Neutrophil (primary cell): ENCODE results near the gene NKX6-2.
"Not testable (repeated sequence)": the region's sequence is repeated elsewhere in the genome, so short reads cannot be mapped to it uniquely, and the experiment has no call there.

ENCODE experiments used
- H3K27ac ChIP-seq: fragments of 200-600 bp; sonication (generic); 2 replicates; pipeline ENCODE4 v1.5.1; 2016; ENCODE audit warnings: mild to moderate bottlenecking, moderate library complexity
- H3K27me3 ChIP-seq: fragments of 200-600 bp; sonication (generic); 2 replicates; pipeline ENCODE4 v1.6.0; 2016; ENCODE audit warnings: mild to moderate bottlenecking
- H3K36me3 ChIP-seq: fragments of 200-600 bp; sonication (generic); 2 replicates; pipeline ENCODE4 v1.5.1; 2017
- H3K4me1 ChIP-seq, 2 experiments: fragments of 200-600 bp in 1 of 2; sonication (generic) in 1 of 2; 1 replicate in 1 of 2; 2 replicates in 1 of 2; pipeline versions ENCODE4 v1.5.1 to v1.6.1; 2013 to 2016; ENCODE audit warnings: low read depth in 1 of 2, low read length in 1 of 2, mild to moderate bottlenecking in 1 of 2, moderate library complexity in 1 of 2; ENCODE audit not compliant: control insufficient read depth in 1 of 2, insufficient read depth in 1 of 2
- H3K4me3 ChIP-seq, 2 experiments: fragments of 200-600 bp in 1 of 2; sonication (generic) in 1 of 2; 1 replicate in 1 of 2; 2 replicates in 1 of 2; pipeline ENCODE4 v1.5.1; 2013 to 2016; ENCODE audit warnings: low read depth in 1 of 2, low read length in 1 of 2, mild to moderate bottlenecking in 1 of 2, moderate library complexity in 1 of 2
- H3K9me3 ChIP-seq: fragments of 200-600 bp; sonication (generic); 2 replicates; pipeline ENCODE4 v1.5.1; 2016
- TF ChIP-seq, protein P1 (sequence below): fragments of 200-600 bp; sonication (generic); IDR thresholded peaks from 2 replicates; pipeline ENCODE4 v1.5.1; 2016; ENCODE audit warnings: antibody characterized with exemption

Gene NKX6-2

DNA sequence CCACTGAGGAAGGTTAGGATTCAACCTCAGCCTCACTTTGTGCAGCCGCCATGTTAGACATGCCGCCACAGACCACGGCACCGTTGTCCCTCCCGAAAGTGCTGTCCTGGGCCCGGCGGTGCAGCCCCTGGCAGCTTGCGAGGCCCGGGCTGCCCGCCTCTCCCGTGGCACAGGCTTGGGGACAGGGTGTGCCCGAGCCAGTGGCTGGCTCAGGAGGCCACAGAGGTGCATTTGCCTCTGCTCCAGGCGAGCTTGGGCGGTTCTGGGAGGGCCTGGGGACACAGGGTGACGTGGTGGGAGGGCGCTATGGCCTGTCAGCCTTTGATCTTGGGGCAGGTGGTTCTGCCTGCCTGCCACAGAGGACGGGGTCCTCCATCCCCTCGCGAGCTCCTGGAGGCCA lies 41.1 kb downstream of the NKX6-2 start:
- TF ChIP-seq, protein P1, sequence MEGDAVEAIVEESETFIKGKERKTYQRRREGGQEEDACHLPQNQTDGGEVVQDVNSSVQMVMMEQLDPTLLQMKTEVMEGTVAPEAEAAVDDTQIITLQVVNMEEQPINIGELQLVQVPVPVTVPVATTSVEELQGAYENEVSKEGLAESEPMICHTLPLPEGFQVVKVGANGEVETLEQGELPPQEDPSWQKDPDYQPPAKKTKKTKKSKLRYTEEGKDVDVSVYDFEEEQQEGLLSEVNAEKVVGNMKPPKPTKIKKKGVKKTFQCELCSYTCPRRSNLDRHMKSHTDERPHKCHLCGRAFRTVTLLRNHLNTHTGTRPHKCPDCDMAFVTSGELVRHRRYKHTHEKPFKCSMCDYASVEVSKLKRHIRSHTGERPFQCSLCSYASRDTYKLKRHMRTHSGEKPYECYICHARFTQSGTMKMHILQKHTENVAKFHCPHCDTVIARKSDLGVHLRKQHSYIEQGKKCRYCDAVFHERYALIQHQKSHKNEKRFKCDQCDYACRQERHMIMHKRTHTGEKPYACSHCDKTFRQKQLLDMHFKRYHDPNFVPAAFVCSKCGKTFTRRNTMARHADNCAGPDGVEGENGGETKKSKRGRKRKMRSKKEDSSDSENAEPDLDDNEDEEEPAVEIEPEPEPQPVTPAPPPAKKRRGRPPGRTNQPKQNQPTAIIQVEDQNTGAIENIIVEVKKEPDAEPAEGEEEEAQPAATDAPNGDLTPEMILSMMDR: no peak
- H3K9me3 ChIP-seq: no peaks in the 10 kb centered on the region
- no peaks in the 10 kb centered on the region for H3K27me3 ChIP-seq
- no peaks in the 10 kb centered on the region for H3K4me1 ChIP-seq
- peaks cover 53% of the 10 kb centered on the region for H3K36me3 ChIP-seq
- no peak overlapping the region for H3K27ac ChIP-seq
- no peak overlapping the region for H3K4me3 ChIP-seq

DNA sequence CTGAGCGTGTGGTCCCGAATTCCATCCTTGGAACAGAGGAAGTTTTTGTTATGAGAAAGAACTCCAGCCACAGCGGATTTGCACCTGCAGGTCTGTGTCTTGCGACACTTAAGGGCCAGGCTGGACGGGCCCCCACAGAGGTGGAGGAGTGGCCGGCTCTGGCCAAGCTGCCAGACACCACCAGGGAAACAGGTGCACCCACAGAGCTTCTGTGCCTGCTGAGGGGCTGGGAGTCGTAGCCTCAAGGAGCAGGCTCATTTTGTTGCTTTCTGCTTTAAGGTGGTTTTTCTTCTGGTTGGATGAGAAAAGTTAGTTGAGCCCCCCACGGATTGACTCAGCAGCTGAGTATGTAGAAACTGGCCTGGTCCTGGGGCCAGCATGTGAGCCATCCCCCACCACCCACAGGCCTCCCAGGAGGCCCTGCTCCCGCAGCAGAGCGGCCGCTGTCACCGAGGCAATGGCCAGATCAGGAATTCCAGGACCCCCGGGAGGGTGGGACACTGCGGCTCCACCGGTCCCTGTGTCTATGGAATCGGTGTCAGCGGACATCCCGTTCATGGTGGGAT lies 41.9 kb downstream of the NKX6-2 start:
- TF ChIP-seq, protein P1: no peak
- H3K27me3 ChIP-seq: no peaks in the 10 kb centered on the region
- no peaks in the 10 kb centered on the region for H3K4me1 ChIP-seq
- no peak overlapping the region for H3K27ac ChIP-seq
- no peaks in the 10 kb centered on the region for H3K9me3 ChIP-seq
- H3K4me3 ChIP-seq: no peak overlapping the region
- peaks cover 51% of the 10 kb centered on the region for H3K36me3 ChIP-seq

DNA sequence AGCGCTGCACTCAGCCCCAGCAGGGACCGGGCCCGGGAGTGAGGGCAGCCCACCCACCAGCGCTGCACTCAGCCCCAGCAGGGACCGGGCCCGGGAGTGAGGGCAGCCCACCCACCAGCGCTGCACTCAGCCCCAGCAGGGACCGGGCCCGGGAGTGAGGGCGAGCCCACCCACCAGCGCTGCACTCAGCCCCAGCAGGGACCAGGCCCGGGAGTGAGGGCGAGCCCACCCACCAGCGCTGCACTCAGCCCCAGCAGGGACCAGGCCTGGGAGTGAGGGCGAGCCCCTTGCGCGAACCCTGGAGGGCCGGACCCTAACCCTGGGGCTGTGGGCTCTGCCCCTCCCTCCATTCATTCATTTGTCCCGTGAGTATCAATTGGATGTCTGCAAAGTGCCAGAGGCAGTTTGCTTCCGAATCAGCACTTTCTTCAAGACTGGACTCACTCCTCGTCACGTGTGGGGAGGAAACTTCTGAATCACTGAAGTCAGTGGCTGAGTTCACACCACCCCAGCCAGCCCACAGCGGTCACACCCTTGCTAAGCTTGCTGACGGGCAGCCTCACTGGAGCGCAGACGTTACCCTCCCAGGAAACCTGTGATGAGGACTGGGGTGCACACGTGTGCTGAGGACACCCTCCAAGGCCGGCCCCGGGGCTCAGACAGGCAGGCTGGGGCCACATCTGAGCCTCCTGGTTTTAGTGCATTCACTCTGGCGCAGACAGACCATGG lies 42.6 kb downstream of the NKX6-2 start:
- H3K4me3 ChIP-seq, H3K4me1 ChIP-seq, H3K27me3 ChIP-seq, H3K27ac ChIP-seq, H3K9me3 ChIP-seq: not testable (repeated sequence)
- peaks cover 56% of the 10 kb centered on the region for H3K36me3 ChIP-seq

DNA sequence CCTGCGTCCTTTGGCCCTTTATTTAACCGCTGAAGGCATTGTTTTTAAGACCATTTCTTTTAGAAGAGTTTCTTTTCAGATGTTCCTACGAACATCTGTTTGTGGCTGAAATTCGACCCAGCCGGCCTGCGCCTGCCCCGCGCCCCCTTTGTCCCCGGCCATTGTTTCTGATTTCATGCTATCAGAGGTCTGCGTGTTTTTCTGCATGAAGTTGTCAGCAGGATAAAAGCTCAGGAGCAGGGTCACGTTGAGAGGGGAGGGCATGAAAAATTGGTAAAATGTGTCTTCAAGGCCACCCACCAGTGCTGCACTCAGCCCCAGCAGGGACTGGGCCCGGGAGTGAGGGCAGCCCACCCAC lies 43.1 kb downstream of the NKX6-2 start:
- Histone ChIP-seq H3K27me3 (no peaks in the 10 kb centered on the region), H3K27ac (no peak overlapping the region)

DNA sequence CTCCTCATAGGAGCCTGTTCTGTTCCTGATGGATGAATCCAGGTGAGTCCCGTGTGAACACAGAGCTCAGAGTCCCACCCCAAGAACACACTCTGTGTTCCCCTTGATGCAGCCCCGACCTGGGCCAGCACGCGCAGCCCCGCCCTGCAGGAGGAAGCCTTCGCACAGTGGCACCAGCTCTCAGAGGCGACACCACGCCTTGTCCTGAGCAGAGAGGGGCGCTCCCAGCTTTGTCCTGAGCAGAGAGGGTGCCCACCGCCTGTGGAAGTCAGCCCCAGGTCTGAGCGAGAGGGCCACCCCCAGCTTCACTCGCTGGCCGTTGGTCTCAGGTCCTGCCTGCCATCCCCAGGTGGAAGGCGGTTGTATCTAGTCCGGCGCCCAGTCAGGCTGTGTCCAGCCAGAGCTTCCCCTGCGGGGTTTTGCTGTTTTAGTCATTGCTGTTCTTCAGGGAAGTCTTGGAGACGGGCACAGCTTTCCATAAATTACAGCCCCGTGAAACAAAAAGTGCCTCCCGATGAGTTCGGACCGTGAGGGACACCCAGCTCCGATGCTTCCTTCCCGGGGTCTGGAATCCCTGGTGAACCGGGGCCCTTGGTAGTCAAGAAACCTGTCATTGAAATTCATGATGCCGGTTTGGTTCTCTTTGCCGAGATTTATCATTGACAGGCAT lies 43.6 kb downstream of the NKX6-2 start:
- peaks cover 60% of the 10 kb centered on the region for H3K36me3 ChIP-seq

More for the DNA sequence above, 43.1 kb downstream of the NKX6-2 start:
- H3K9me3 ChIP-seq: no peaks in the 10 kb centered on the region
- no peak overlapping the region for H3K4me3 ChIP-seq
- H3K36me3 ChIP-seq: peaks cover 58% of the 10 kb centered on the region
- no peaks in the 10 kb centered on the region for H3K4me1 ChIP-seq
- TF ChIP-seq, protein P1: no peak

More for the DNA sequence above, 43.6 kb downstream of the NKX6-2 start:
- H3K4me1 ChIP-seq: no peaks in the 10 kb centered on the region
- no peak overlapping the region for H3K27ac ChIP-seq
- no peaks in the 10 kb centered on the region for H3K9me3 ChIP-seq
- no peaks in the 10 kb centered on the region for H3K27me3 ChIP-seq
- TF ChIP-seq, protein P1: no peak
- H3K4me3 ChIP-seq: no peak overlapping the region
